GM19025 (cell line): ENCODE data around the gene ZNF608.

Source experiments
- ATAC-seq: cut with Tn5 transposase; IDR thresholded peaks from one replicate; pipeline ENCODE4 v1.9.1; 2021; ENCODE audit warnings: mild to moderate bottlenecking, low read depth, moderate library complexity; ENCODE audit not compliant: unreplicated experiment

Gene ZNF608

GRCh38 chr5:124740071-124740470 lies 6.4 kb downstream of the ZNF608 start:
- ATAC-seq = no peak

- no peak for ATAC-seq
These were observed 6.8 kb downstream of the ZNF608 start for GRCh38 chr5:124739634-124740025.

- no peak for ATAC-seq
These were observed 7.5 kb downstream of the ZNF608 start for GRCh38 chr5:124738681-124739633.

GRCh38 chr5:124737651-124738050 lies 8.8 kb downstream of the ZNF608 start:
- no peak for ATAC-seq

- no peak for ATAC-seq
These were observed 9.6 kb downstream of the ZNF608 start for GRCh38 chr5:124736805-124737188.

GRCh38 chr5:124736082-124736804 lies 10.2 kb downstream of the ZNF608 start:
- no peak for ATAC-seq

GRCh38 chr5:124735169-124735858 lies 11.1 kb downstream of the ZNF608 start:
- ATAC-seq = no peak

- ATAC-seq = no peak
These were observed 11.8 kb downstream of the ZNF608 start for GRCh38 chr5:124734574-124735168.

- no peak for ATAC-seq
These were observed 13.1 kb downstream of the ZNF608 start for GRCh38 chr5:124733329-124733650.

- no peak for ATAC-seq
These were observed 13.8 kb downstream of the ZNF608 start for GRCh38 chr5:124732428-124733328.

GRCh38 chr5:124730381-124730780 lies 16.1 kb downstream of the ZNF608 start:
- no peak for ATAC-seq

- ATAC-seq = no peak
These were observed 16.6 kb downstream of the ZNF608 start for GRCh38 chr5:124729720-124730359.

- no peak for ATAC-seq
These were observed 17.5 kb downstream of the ZNF608 start for GRCh38 chr5:124728968-124729332.

- ATAC-seq = no peak
These were observed 18.0 kb downstream of the ZNF608 start for GRCh38 chr5:124728331-124728967.

- ATAC-seq = no peak
These were observed 19.6 kb downstream of the ZNF608 start for GRCh38 chr5:124726631-124727362.

GRCh38 chr5:124725622-124726258 lies 20.7 kb downstream of the ZNF608 start:
- ATAC-seq = no peak

GRCh38 chr5:124725040-124725434 lies 21.4 kb downstream of the ZNF608 start:
- ATAC-seq = peak; percentile 50
